HG02943 (cell line): ENCODE measurements around the gene SKA2.
"Not testable (repeated sequence)": the region's sequence is repeated elsewhere in the genome, so short reads cannot be mapped to it uniquely, and the experiment has no call there.

Experiments used
- ATAC-seq: cut with Tn5 transposase; IDR thresholded peaks from one replicate; pipeline ENCODE4 v1.9.1; 2021; ENCODE audit warnings: mild to moderate bottlenecking, low read depth, moderate library complexity; ENCODE audit not compliant: unreplicated experiment

The SKA2 gene

GRCh38 chr17:59105852-59106462 lies 49.0 kb downstream of the SKA2 start:
- peak; percentile 22 for ATAC-seq

- no peak for ATAC-seq
Measured at GRCh38 chr17:59101178-59101577, 53.8 kb downstream of the SKA2 start.

DNA sequence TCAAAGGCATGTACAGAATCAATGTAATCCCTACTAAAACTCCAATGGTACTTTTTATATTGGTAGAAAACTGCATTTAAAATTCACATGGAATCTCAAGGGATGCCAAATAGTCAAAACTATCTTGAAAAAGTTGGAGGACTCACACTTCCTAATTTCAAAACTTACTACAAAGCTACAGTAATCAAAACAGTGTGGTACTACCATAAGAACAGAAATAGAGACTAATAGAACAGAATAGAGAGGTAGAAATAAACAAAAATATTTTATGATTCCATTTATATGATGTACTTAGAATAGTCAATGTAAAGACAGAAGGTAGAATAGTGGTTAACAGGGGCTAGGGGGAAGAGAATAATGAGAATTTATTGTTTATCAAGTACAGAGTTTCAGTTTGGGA lies 57.1 kb downstream of the SKA2 start:
- ATAC-seq = no peak

GRCh38 chr17:59094861-59095530 lies 60.0 kb downstream of the SKA2 start:
- ATAC-seq = no peak

GRCh38 chr17:59093702-59094231 lies 61.2 kb downstream of the SKA2 start:
- ATAC-seq = no peak

- ATAC-seq = no peak
Measured at GRCh38 chr17:59093145-59093701, 61.8 kb downstream of the SKA2 start.

- ATAC-seq = not testable (repeated sequence)
Measured at GRCh38 chr17:59090593-59090992, 64.4 kb downstream of the SKA2 start.

DNA sequence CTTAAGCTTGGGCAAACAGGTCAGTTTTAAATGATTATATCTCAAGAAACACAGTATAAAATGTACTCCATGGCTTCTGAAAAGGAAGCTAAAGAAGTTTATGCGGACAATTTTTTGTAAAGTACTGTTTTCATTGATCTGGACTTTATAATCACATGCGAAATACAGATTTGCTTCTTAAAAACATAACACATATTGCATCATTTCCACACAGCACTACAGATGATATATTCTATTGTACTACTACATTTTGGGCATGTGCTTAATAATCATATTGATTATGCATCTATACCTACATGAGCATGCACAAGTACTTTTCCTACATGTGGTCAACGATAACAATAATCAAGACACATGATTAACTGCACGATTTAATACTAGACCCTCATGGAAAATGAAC lies 70.8 kb downstream of the SKA2 start:
- no peak for ATAC-seq

DNA sequence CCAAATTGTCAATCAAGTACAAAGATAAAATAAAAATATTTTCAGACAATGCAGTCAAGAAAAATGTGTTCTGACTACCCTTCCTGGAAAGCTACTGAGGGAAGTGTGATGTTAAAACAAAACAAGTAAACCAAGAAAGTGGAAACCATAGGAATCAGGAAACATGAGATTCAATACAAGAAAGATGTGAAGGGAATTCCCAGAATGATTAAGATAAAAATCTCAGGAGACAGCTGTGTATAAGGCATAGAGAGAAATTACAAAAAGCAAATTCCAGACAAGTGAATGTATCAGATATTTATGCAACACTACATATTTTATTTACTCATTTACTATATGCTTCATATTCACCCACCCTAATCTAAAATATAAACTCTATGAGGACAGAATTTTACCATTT lies 80.5 kb downstream of the SKA2 start:
- ATAC-seq = no peak

DNA sequence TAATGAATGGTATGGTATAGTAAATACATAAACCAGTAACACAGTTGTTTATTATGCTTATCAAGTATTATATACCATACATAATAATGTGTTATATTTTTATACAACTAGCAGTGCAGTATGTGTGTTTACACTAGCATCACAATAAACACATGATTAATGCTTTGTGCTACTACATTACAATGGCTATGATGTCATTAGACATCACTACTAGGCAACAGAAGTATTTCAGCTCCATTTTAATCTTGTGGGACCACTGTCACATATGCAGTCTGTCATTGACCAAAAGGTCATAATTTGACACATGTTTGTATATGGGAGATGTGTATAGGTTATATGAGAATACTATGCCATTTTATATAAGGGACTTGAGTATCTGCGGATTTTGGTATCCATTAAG lies 81.0 kb downstream of the SKA2 start:
- ATAC-seq = no peak

DNA sequence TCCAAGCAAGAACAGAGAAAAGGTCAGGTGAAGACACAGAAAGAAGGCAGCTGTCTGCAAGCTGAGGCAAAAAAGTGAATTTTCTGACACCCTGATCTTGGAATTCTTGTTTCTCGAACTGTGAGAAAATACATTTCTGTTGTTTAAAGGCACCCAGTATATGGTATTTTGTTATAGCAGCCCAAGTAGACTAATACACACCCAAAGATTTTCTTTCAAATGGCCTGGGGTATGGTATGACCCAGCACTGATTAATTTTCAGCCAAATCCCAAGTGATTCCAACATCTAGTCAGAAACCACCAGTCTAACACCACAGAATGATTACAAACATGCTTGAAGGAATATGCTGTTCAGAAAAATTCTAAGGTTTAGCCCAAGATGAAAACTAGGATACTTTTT lies 85.1 kb downstream of the SKA2 start:
- no peak for ATAC-seq

- ATAC-seq = peak; percentile 57
Measured at GRCh38 chr17:59067756-59068155, 87.2 kb downstream of the SKA2 start.

- no peak for ATAC-seq
Measured at GRCh38 chr17:59067340-59067739, 87.6 kb downstream of the SKA2 start.

GRCh38 chr17:59062509-59062908 lies 92.5 kb downstream of the SKA2 start:
- ATAC-seq = no peak
